Left renal pelvis (tissue), 4 donors: ENCODE results near the gene PTGR1. TPM values are rescaled to one million over a fixed set of nuclear protein-coding genes. Genes with fewer than 3 reads are reported as not detected.
A peak's percentile ranks its signal among the peaks of the same experiment; 100 is the strongest.

Experiments used
- DNase-seq, 4 donors: peaks; one replicate each; pipeline ENCODE4 v3.0.0-alpha.2; 2013; ENCODE audit warnings: low read depth in 4 of 4, low spot score in 3 of 4
- polyA plus RNA-seq, 4 donors: library from polyadenylated mRNA; unstranded; fragments of 120-200 nt; gene quantifications; one replicate each; pipeline ENCODE4 v1.2.1, GENCODE V29; 2013; ENCODE audit not compliant: insufficient read length in 4 of 4

Gene PTGR1
- polyA plus RNA-seq, 4 donors, result 43.6 to 331 (median 219) TPM

DNA sequence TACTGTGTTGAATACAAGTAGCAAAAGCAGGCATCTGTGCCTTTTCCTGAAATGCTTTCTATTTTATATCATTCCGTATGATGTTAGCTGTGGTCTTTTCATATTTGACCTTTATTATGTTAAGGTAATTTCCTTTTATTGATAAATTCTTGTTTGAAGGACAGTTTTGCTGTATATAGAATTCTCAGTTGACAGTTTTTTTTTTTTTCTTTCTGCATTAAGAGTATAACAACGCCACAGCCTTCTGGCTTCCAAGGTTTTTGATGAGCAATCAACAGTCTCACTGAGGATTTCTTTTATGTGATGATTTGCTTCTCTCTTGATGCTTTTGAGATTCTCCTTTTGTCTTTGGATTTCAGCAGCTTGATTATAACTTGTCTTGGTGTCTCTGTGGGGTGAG, 50.8 kb downstream of the PTGR1 start:
- no peak for DNase-seq

DNA sequence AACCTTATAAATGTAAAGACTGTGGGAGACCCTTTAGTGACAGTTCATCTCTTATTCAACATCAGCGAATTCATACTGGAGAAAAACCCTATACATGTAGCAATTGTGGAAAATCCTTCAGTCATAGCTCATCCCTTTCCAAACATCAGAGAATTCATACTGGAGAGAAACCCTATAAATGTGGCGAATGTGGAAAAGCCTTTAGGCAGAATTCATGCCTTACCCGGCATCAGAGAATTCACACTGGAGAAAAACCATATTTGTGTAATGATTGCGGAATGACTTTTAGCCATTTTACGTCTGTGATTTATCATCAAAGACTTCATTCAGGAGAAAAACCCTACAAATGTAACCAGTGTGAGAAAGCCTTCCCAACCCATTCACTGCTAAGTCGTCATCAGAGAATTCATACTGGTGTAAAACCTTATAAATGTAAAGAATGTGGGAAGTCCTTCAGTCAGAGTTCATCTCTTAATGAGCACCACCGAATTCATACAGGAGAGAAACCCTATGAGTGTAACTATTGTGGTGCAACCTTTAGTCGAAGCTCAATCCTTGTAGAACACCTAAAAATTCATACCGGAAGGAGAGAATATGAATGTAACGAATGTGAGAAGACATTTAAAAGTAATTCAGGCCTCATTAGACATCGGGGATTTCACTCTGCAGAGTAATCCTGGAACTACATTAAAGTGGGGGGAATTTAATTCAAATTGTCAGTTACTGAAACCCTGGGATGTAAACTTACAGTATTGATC, 56.8 kb downstream of the PTGR1 start:
- DNase-seq, result no peak

DNA sequence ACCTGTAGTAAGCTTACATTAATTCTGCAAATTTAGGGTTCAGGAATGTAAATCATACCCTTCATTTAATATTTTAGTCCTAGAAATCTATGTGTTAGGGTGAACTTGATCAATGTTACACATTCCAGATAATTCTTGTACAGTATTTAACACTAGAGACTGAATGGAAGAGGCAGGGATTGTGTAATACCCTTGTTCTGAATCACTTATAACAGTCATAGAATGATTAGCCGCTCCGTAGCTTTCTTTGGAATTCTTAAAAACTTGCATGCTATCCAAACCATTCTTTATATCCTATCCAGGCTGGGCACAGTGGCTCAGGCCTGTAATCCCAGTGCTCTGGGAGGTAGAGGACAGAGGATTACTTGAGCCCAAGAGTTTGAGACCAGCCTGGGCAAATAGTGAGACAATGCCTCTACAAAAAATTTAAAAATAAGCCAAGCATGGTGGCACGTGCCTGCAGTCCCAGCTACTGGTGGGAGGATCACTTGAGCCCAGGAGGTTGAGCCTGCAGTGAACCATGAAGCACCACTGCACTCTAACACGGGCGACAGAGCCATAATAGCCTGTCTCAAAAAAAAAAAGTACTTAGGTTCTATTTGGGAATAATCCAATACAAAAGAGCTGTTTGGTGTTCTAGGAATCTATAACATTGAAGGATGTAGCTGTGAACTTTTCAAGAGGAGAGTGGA, 66.2 kb downstream of the PTGR1 start:
- DNase-seq, result no peak

DNA sequence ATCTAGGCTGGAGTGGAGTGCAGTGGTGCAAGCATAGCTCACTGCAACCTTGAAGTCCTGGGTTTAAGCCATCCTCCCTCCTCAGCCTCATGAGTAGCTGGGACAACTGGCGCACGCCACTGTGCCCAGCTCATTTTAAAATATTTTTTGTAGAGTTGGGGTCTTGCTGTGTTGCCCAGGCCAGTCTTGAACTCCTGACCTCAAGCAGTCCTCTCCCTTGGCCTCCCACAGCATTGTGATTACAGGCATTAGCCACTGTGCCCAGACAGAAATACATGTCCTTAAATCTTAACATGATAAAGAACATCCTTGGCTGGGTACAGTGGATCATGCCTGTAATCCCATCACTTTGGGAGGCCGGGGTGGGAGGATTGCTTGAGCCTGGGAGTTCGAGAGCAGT, 67.7 kb downstream of the PTGR1 start:
- no peak for DNase-seq

DNA sequence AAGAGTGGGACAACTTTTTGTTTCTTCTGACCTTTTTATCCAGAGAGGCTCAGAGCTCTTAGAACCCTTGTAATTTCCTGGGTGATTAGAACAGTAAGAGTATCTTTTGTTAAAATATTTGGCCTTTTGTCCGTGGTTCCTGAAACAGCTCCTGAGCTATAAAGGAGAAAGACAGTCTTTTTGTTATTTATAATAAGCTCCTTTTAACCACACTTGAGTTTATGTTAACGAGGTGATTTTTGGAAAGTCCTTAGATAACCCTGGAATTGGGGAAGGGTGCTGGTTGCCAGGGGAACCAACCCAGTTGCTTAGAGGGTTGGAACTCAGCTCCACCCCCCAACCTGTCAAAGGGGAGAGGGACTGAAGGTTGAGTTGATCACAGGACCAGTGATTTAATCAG, 69.7 kb downstream of the PTGR1 start:
- no peak for DNase-seq

DNA sequence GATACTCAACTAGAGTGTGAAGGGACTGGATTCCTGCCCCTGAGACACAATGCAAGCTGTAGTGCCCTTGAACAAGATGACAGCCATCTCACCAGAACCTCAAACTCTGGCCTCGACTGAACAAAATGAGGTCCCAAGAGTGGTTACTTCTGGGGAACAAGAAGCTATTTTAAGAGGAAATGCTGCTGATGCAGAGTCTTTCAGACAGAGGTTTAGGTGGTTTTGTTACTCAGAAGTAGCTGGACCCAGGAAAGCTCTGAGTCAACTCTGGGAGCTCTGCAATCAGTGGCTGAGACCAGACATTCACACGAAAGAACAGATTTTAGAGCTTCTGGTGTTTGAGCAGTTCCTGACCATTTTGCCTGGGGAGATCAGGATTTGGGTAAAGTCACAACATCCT, 72.1 kb downstream of the PTGR1 start:
- no peak for DNase-seq

DNA sequence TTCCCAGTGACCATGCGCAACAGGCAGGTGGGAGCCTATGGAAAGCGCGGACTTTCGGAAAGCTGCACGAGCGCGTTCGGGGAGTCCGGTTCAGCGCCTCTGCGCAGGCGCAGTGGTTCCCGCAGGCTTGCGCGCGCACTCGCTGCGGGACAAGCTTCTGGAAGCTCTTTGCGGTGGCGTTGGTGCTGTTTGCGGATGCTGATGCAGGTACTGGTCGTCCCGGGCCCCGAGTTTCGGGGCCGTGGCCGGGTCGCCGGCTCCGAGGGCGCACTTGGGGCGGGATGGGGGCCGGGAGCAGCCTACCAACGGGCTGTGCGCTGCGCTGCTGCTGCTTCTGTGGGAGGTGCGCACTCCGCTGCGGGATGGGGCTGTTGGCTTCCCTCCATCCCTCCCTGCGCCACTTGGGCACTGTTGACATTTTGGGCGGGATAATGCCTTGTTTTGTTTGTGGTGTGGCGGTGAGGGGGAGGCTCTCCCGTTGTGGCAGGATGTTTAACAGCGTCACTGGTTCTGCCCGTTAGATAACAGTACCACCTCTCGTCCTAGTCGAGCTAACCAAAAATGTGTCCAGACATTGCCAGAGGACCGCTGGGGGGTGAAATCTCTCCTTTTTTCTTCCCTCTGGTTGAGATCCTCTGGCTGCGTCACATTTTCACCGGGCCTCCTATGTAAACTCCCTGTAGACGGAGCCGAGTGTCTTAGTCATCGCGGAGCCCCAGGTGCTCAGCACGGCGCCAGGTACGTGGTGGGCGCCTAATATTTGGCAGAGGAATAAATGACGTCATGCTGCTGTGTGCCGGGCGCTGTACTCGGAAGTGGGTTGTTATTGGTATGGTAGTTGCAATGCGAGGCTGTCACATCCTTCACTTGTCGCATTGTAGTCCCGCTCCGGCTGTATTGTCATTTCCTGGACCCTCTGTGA, 74.1 kb downstream of the PTGR1 start, which contains the start of gene ZNF483:
ZNF483 (plus strand) TSS at position 124 of the 922 bp plus-strand sequence. CDS start 2,217 bp downstream, outside the sequence.
- DNase-seq, result peak; percentile 69 to 78 (median 76)

DNA sequence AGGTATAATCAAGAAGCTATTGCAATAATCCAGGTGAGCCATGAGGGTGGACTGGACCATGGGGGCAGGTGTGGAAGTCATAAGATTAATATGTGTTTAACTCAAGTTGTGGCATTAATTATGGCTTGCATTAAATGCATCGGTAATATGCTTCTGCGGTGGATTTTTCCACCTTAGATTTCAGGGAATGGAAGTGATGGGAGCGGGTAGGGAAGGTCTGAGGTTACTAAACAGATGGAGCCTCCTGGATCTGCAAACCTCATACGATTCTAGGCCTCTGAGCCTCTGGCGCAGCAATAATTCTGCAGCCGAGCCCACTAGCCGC, 74.8 kb downstream of the PTGR1 start:
- no peak for DNase-seq

DNA sequence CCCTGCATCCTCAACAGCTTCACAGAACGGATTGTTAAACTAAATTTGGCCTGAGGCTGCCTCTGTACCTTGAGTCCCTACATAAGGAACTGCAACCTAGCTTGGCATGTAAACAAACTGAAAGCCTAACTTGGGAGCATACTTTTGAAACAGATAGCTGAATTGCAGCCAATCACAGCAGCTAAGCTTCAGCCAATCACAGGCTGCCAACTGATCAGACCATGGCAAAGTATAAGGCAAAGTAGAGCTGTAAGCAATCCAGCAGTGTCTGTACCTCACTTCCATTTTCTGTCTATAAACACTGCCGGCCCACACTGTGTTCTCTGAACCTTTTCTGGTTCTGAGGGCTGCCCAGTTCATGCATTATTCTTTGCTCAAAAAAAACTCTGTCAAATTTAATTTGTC, 83.4 kb downstream of the PTGR1 start:
- DNase-seq, result no peak

DNA sequence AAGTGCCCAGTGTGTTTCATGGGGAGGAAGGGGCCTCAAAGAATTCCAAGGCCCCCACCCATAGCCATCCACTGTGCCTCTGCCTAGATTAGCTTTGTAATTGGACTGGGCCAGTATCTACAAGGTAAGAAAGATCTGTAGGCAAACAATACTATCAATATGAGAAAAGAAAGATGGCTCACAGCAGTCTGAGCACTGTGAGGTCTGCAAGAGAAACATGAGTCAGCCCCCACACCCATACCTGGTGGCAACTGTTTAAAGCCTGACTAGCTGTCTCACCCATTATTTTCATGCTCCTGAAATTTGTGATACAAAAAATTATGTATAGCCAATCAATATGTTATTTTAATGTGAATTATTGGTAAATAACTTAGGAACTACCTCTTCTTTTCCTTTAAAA, 84.5 kb downstream of the PTGR1 start:
- no peak for DNase-seq

Other genes starting within 250 kb of the PTGR1 start
- 10 to 100 TPM; 59.0 to 83.4 (median 79.6) TPM for gene ECPAS, start 115.3 kb downstream of the PTGR1 start, polyA plus RNA-seq
- 1 to 10 TPM; 2.6 to 4.9 (median 3.4) TPM for gene ZNF483, start 74.5 kb downstream of the PTGR1 start, polyA plus RNA-seq
- 10 to 100 TPM; 14.0 to 16.9 (median 16.0) TPM for gene DNAJC25, start 31.7 kb upstream of the PTGR1 start, polyA plus RNA-seq
- gene GNG10, start 62.0 kb upstream of the PTGR1 start, polyA plus RNA-seq, result 10 to 100 TPM; 48.6 to 80.6 (median 60.8) TPM
- 1 to 10 TPM in 1 of 4 donors, under 1 TPM in 3; 0.14 to 1.1 (median 0.84) TPM for gene SHOC1, start 195.3 kb upstream of the PTGR1 start, polyA plus RNA-seq